ENCODE measurements around the gene AQP7. TPM values are rescaled to one million over a fixed set of nuclear protein-coding genes. Genes with fewer than 3 reads are reported as not detected.

AQP7 gene
- total and polyA plus RNA-seq, 4 donors: 4.8 to 22.3 (median 14.5) TPM

GRCh38 chr9:33375841-33376321 is 26.5 kb downstream of the AQP7 start:
- Histone ChIP-seq H3K4me1 (ENCODE audit: control insufficient read depth in 4 of 4, insufficient read depth in 4 of 4, low read length in 3 of 4) (no peaks in the 10 kb centered on the region), H3K9me3 (ENCODE audit: control insufficient read depth in 4 of 4, low read length in 3 of 4) (no peaks in the 10 kb centered on the region), H3K36me3 (ENCODE audit: control insufficient read depth in 4 of 4, insufficient read depth in 3 of 4, low read depth in 1 of 4, low read length in 3 of 4) (peaks cover 0 to 19% (median 5%) of the 10 kb centered on the region in 4 donors), H3K27ac (ENCODE audit: low read depth in 1 of 2, low read length in 2 of 2) (no peak overlapping the region), H3K27me3 (ENCODE audit: control insufficient read depth in 4 of 4, insufficient read depth in 4 of 4, low read length in 3 of 4) (no peaks in the 10 kb centered on the region), H3K9ac (ENCODE audit: low read depth in 1 of 2, low read length in 2 of 2) (no peak overlapping the region), H3K4me3 (ENCODE audit: low read depth in 1 of 3, low read length in 3 of 3) (no peak overlapping the region)
- WGBS: 95% methylated on average over 7 of the region's 7 CpGs
- no peak for DNase-seq (ENCODE audit: low spot score)
- TF ChIP-seq NR2F2 (IDR thresholded peaks at IDR 0.05) (no peak), TAF1 (conservative IDR thresholded peaks at IDR 0.05) (no peak), MAX (IDR thresholded peaks at IDR 0.05) (no peak), HNF4G (IDR thresholded peaks at IDR 0.05) (no peak), CTCF (IDR thresholded peaks at IDR 0.05; ENCODE audit: low read depth, low read length, missing input control) (no peak), ZBTB33 (IDR thresholded peaks at IDR 0.05) (no peak), EGR1 (IDR thresholded peaks at IDR 0.05; ENCODE audit: low read depth in 2 of 2) (no peak), FOXA1 (IDR thresholded peaks at IDR 0.05) (no peak), ATF3 (IDR thresholded peaks at IDR 0.05) (no peak), RAD21 (IDR thresholded peaks at IDR 0.05) (no peak), RXRA (IDR thresholded peaks at IDR 0.05) (no peak), HNF4A (conservative IDR thresholded peaks at IDR 0.05) (no peak), GABPA (IDR thresholded peaks at IDR 0.05 in 1 of 2, conservative IDR thresholded peaks at IDR 0.05 in 1 of 2) (no peak), YY1 (IDR thresholded peaks at IDR 0.05) (no peak), FOXA2 (IDR thresholded peaks at IDR 0.05) (no peak), REST (IDR thresholded peaks at IDR 0.05) (no peak)

Data from liver (tissue), 9 donors.